ENCODE results near the gene GGCX.

DNA sequence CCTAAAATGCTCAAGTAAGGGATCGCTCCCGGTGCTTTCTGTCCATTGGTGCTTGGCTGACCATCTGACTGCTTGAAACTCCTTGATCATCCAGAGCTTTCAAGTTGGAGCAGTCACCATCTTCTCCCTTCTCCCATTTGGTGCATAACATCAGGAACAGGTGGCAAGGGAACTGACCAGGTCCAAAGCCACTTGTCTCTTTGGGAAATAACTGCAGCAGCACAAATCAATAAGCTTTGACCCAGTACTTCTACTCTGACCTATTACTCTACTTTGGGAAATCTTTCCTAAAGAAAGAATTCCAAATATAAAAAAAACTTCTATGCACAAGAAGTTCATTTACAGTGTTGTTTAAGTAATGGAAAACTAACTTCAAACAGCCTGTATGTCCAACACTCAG lies 32.9 kb downstream of the GGCX start:
- TF ChIP-seq CEBPB (IDR thresholded peaks at IDR 0.05; ENCODE audit: low read depth, low read length) (no peak), POLR2A (IDR thresholded peaks at IDR 0.05; ENCODE audit: low read depth, low read length) (no peak)

Data from IMR-90 (cell line).